Activated CD4-positive, CD25-positive, alpha-beta regulatory T cell treated with anti-CD3 and anti-CD28 coated beads, Interleukin-2, amount 50 U/mL, for 24 hours (primary cell): Measurements from ENCODE around the gene CHD5.

Experiments used
- ATAC-seq, 2 donors: fragments of 150-1000 bp; cut with Tn5 transposase; one replicate each; pipeline ENCODE4 v1.10.0; 2021; ENCODE audit warnings: mild to moderate bottlenecking in 1 of 2, moderate library complexity in 1 of 2

CHD5 gene

DNA sequence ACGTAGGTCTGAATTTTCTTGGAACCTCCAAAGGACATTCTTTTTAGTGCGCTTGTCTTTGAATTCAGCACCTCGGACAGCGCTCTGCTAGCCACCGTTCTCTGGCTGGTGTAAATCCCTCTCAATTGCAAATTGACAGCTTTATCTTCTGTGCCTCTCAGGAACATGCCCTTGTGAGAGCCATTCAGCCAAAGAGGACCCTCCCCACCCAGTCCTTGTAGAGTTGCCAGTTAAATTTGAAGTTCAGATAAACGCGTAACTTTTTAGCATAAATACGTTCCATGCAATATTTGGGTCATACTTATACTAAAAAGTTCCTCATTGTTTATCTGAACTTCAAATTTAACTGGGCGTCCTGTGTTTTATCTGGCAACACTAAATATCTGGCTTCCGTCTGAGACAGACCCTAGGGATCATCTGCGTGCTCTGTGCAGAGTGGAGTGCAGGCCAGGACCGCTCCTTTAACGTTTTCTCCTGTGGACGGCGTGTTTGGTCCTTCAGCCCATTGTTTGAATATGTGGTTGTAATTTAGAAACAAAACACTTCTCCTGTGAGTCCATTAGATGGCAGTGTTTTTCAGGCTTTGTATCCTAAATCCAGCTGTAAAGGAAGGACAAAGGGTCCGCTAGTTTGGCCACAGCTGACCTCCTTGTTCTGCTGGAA, 127.4 kb downstream of the CHD5 start:
- no peak for ATAC-seq
